HEK293 (cell line): ENCODE results near the gene ZSCAN29.

Experiments
- BCL11A ChIP-seq: fragments of 450-650 bp; formaldehyde crosslinking; IDR thresholded peaks from 2 replicates; pipeline ENCODE4 v1.5.1; 2016; ENCODE audit warnings: low read depth, missing biosample characterization, missing genetic modification characterization
- HOXC10 ChIP-seq: sonication (generic); formaldehyde crosslinking; IDR thresholded peaks from 2 replicates; pipeline ENCODE4 v1.8.1; 2023; ENCODE audit warnings: mild to moderate bottlenecking, missing genetic modification reagents
- KLF17 ChIP-seq: fragments of 450-650 bp; formaldehyde crosslinking; IDR thresholded peaks from 2 replicates; pipeline ENCODE4 v1.5.1; 2016; ENCODE audit warnings: missing biosample characterization, missing genetic modification characterization
- KLF7 ChIP-seq: fragments of 450-650 bp; formaldehyde crosslinking; IDR thresholded peaks from 2 replicates; pipeline ENCODE4 v1.5.1; 2016; ENCODE audit warnings: missing biosample characterization, missing genetic modification characterization, borderline replicate concordance
- KLF9 ChIP-seq: fragments of 450-650 bp; formaldehyde crosslinking; IDR thresholded peaks from 2 replicates; pipeline ENCODE4 v1.5.1; 2016; ENCODE audit warnings: missing biosample characterization, missing genetic modification characterization, low read depth
- OVOL3 ChIP-seq: fragments of 450-650 bp; formaldehyde crosslinking; IDR thresholded peaks from 2 replicates; pipeline ENCODE4 v1.5.1; 2016; ENCODE audit warnings: missing biosample characterization, missing genetic modification characterization
- SP7 ChIP-seq: fragments of 450-650 bp; formaldehyde crosslinking; IDR thresholded peaks from 2 replicates; pipeline ENCODE4 v1.5.1; 2016; ENCODE audit warnings: missing biosample characterization, missing genetic modification characterization
- ZBTB17 ChIP-seq: fragments of 450-650 bp; formaldehyde crosslinking; IDR thresholded peaks from 2 replicates; pipeline ENCODE4 v1.5.1; 2016; ENCODE audit warnings: missing biosample characterization, missing genetic modification characterization
- ZBTB21 ChIP-seq: fragments of 450-650 bp; formaldehyde crosslinking; IDR thresholded peaks from 2 replicates; pipeline ENCODE4 v1.5.1; 2017; ENCODE audit warnings: missing biosample characterization, missing genetic modification characterization
- ZBTB48 ChIP-seq: fragments of 450-650 bp; formaldehyde crosslinking; IDR thresholded peaks from 2 replicates; pipeline ENCODE4 v1.5.1; 2016; ENCODE audit warnings: missing biosample characterization, missing genetic modification characterization
- ZFHX2 ChIP-seq: fragments of 450-650 bp; formaldehyde crosslinking; conservative IDR thresholded peaks from 2 replicates; pipeline ENCODE4 v1.5.1; 2016; ENCODE audit warnings: missing biosample characterization, missing genetic modification characterization
- ZFP69B ChIP-seq: fragments of 450-650 bp; formaldehyde crosslinking; IDR thresholded peaks from 2 replicates; pipeline ENCODE4 v1.5.1; 2016; ENCODE audit warnings: missing biosample characterization, missing genetic modification characterization
- ZNF138 ChIP-seq: fragments of 450-650 bp; formaldehyde crosslinking; IDR thresholded peaks from 2 replicates; pipeline ENCODE4 v1.5.1; 2016; ENCODE audit warnings: missing biosample characterization, missing genetic modification characterization, borderline replicate concordance
- ZNF16 ChIP-seq: fragments of 450-650 bp; formaldehyde crosslinking; IDR thresholded peaks from 2 replicates; pipeline ENCODE4 v1.5.1; 2016; ENCODE audit warnings: low read depth, missing biosample characterization, missing genetic modification characterization
- ZNF239 ChIP-seq: fragments of 450-650 bp; formaldehyde crosslinking; IDR thresholded peaks from 2 replicates; pipeline ENCODE4 v1.5.1; 2016; ENCODE audit warnings: missing biosample characterization, missing genetic modification characterization
- ZNF248 ChIP-seq: fragments of 450-650 bp; formaldehyde crosslinking; IDR thresholded peaks from 2 replicates; pipeline ENCODE4 v1.5.1; 2017; ENCODE audit warnings: missing biosample characterization, missing genetic modification characterization
- ZNF280C ChIP-seq: fragments of 450-650 bp; formaldehyde crosslinking; IDR thresholded peaks from 2 replicates; pipeline ENCODE4 v1.5.1; 2016; ENCODE audit warnings: missing biosample characterization, missing genetic modification characterization
- ZNF324 ChIP-seq: fragments of 450-650 bp; formaldehyde crosslinking; IDR thresholded peaks from 2 replicates; pipeline ENCODE4 v1.5.1; 2016; ENCODE audit warnings: missing biosample characterization, missing genetic modification characterization
- ZNF341 ChIP-seq: fragments of 450-650 bp; formaldehyde crosslinking; IDR thresholded peaks from 2 replicates; pipeline ENCODE4; 2016; ENCODE audit warnings: low read depth, missing biosample characterization, missing genetic modification characterization
- ZNF354C ChIP-seq: fragments of 450-650 bp; formaldehyde crosslinking; IDR thresholded peaks from 2 replicates; pipeline ENCODE4 v1.5.1; 2016; ENCODE audit warnings: missing biosample characterization, missing genetic modification characterization, low read depth, borderline replicate concordance
- ZNF362 ChIP-seq: fragments of 450-650 bp; formaldehyde crosslinking; IDR thresholded peaks from 2 replicates; pipeline ENCODE4 v1.5.1; 2016; ENCODE audit warnings: missing biosample characterization, missing genetic modification characterization
- ZNF423 ChIP-seq: fragments of 450-650 bp; formaldehyde crosslinking; IDR thresholded peaks from 2 replicates; pipeline ENCODE4 v1.5.1; 2016; ENCODE audit warnings: missing biosample characterization, missing genetic modification characterization
- ZNF433 ChIP-seq: fragments of 450-650 bp; formaldehyde crosslinking; IDR thresholded peaks from 2 replicates; pipeline ENCODE4 v1.5.1; 2016; ENCODE audit warnings: missing biosample characterization, missing genetic modification characterization, low read depth
- ZNF488 ChIP-seq: fragments of 450-650 bp; formaldehyde crosslinking; IDR thresholded peaks from 2 replicates; pipeline ENCODE4 v1.5.1; 2016; ENCODE audit warnings: missing biosample characterization, missing genetic modification characterization
- ZNF529 ChIP-seq: fragments of 450-650 bp; formaldehyde crosslinking; IDR thresholded peaks from 2 replicates; pipeline ENCODE4 v1.5.1; 2017; ENCODE audit warnings: missing genetic modification characterization, missing biosample characterization; ENCODE audit not compliant: insufficient replicate concordance
- ZNF530 ChIP-seq: fragments of 450-650 bp; formaldehyde crosslinking; IDR thresholded peaks from 2 replicates; pipeline ENCODE4 v1.5.1; 2016; ENCODE audit warnings: low read depth, missing biosample characterization, missing genetic modification characterization
- ZNF558 ChIP-seq: fragments of 450-650 bp; formaldehyde crosslinking; IDR thresholded peaks from 2 replicates; pipeline ENCODE4 v1.5.1; 2016; ENCODE audit warnings: missing biosample characterization, missing genetic modification characterization
- ZNF560 ChIP-seq: fragments of 450-650 bp; formaldehyde crosslinking; IDR thresholded peaks from 2 replicates; pipeline ENCODE4 v1.5.1; 2017; ENCODE audit warnings: missing biosample characterization, missing genetic modification characterization, borderline replicate concordance
- ZNF585B ChIP-seq: fragments of 450-650 bp; formaldehyde crosslinking; IDR thresholded peaks from 2 replicates; pipeline ENCODE4 v1.5.1; 2016; ENCODE audit warnings: missing biosample characterization, missing genetic modification characterization
- ZNF596 ChIP-seq: fragments of 450-650 bp; IDR thresholded peaks from 2 replicates; pipeline ENCODE4 v1.5.0; 2018; ENCODE audit warnings: missing biosample characterization, mild to moderate bottlenecking, missing genetic modification characterization, moderate library complexity
- ZNF654 ChIP-seq: fragments of 450-650 bp; formaldehyde crosslinking; IDR thresholded peaks from 2 replicates; pipeline ENCODE4 v1.5.1; 2016; ENCODE audit warnings: low read depth, missing biosample characterization, missing genetic modification characterization
- ZNF704 ChIP-seq: fragments of 450-650 bp; formaldehyde crosslinking; IDR thresholded peaks from 2 replicates; pipeline ENCODE4 v1.5.1; 2016; ENCODE audit warnings: missing biosample characterization, missing genetic modification characterization
- ZNF76 ChIP-seq: fragments of 450-650 bp; formaldehyde crosslinking; IDR thresholded peaks from 2 replicates; pipeline ENCODE4; 2016; ENCODE audit warnings: low read depth, missing biosample characterization, missing genetic modification characterization, borderline replicate concordance
- ZNF777 ChIP-seq: fragments of 450-650 bp; formaldehyde crosslinking; IDR thresholded peaks from 2 replicates; pipeline ENCODE4 v1.5.1; 2017; ENCODE audit warnings: missing biosample characterization, missing genetic modification characterization, borderline replicate concordance
- ZXDB ChIP-seq: fragments of 450-650 bp; formaldehyde crosslinking; IDR thresholded peaks from 2 replicates; pipeline ENCODE4 v1.5.1; 2016; ENCODE audit warnings: missing biosample characterization, missing genetic modification characterization

ZSCAN29 gene

GRCh38 chr15:43329960-43330779, 40.7 kb downstream of the ZSCAN29 start, which contains the start of gene LCMT2 (continued):
- TF ChIP-seq ZNF280C (tag by site-specific recombination) (no peak), SP7 (peak; percentile 71), ZNF777 (tag by site-specific recombination) (no peak), ZNF596 (tag by site-specific recombination) (peak; percentile 58), ZNF248 (tag by site-specific recombination) (no peak), ZNF585B (tag by site-specific recombination) (no peak), ZNF324 (no peak), ZFHX2 (tag by site-specific recombination) (no peak), ZNF530 (tag by site-specific recombination) (no peak), ZNF488 (tag by site-specific recombination) (no peak), KLF9 (tag by site-specific recombination) (peak; percentile 40; the same call in 1 of the 2 replicates), ZNF704 (tag by site-specific recombination) (no peak), ZFP69B (tag by site-specific recombination) (no peak; the same call in 1 of the 2 replicates), ZNF239 (tag by site-specific recombination) (no peak), ZNF362 (peak; percentile 99), HOXC10 (CRISPR knock-in tag) (no peak), ZNF558 (no peak), ZBTB17 (tag by site-specific recombination) (peak; percentile 41; the same call in 1 of the 2 replicates), BCL11A (tag by site-specific recombination) (no peak), ZNF138 (tag by site-specific recombination) (no peak), ZNF76 (tag by site-specific recombination) (peak; percentile 59), ZNF529 (tag by site-specific recombination) (no peak), KLF17 (tag by site-specific recombination) (0 out of 2 replicates have a peak, but pooled peaks have one; percentile 33), ZXDB (tag by site-specific recombination) (peak; percentile 87; the same call in 1 of the 2 replicates), ZNF654 (tag by site-specific recombination) (no peak), KLF7 (no peak), ZNF341 (tag by site-specific recombination) (peak; percentile 21; the same call in 1 of the 2 replicates), ZNF16 (no peak), ZBTB21 (tag by site-specific recombination) (peak; percentile 65), ZBTB48 (tag by site-specific recombination) (0 out of 2 replicates have a peak, but pooled peaks have one; percentile 45), ZNF560 (tag by site-specific recombination) (no peak), OVOL3 (tag by site-specific recombination) (no peak), ZNF433 (tag by site-specific recombination) (no peak), ZNF354C (tag by site-specific recombination) (no peak), ZNF423 (tag by site-specific recombination) (no peak)
